ENCODE data around the gene TUBA3C. TPM values are rescaled to one million over a fixed set of nuclear protein-coding genes. Genes with fewer than 3 reads are reported as not detected.

Gene TUBA3C
- total RNA-seq, 1 experiment from 2014 or later: not detected

DNA sequence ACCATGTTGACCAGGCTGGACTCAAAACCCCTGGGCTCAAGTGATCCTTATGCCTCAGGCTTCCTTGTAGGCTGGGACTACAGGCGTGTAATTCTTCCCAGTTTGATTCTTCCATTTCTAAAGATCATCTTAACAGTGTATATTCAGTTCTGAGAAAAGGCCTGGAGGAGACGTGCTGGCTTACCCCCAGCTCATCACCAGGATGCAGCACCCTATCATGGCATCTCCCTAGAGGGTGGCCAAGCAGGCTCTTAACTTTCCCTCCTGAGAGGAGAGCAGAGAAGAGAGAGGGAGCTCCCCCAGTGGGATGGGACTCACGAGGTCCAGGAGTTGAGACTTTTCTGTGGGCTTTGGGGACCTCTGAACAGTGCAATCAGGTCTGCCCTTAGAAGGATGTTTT, 2.1 kb upstream of the TUBA3C start:
- H3K4me1 ChIP-seq (replicated peaks; ENCODE audit: insufficient read depth): no peaks in the 10 kb centered on the region
- H3K9me3 ChIP-seq (ENCODE audit: insufficient read depth, low read depth): no peaks in the 10 kb centered on the region
- ChIA-PET CTCF (no interaction called here), POLR2A (ENCODE audit: unreplicated experiment) (no interaction called here)
- no peak overlapping the region for H3K4me3 ChIP-seq
- H3K4me2 ChIP-seq: no peak overlapping the region
- no peaks in the 10 kb centered on the region for H3F3A ChIP-seq (ENCODE audit: insufficient read depth, low read depth)
- no peaks in the 10 kb centered on the region for H3K36me3 ChIP-seq (ENCODE audit: low read depth)
- H3K9me2 ChIP-seq (ENCODE audit: insufficient read depth): no peaks in the 10 kb centered on the region
- TF ChIP-seq EZH2 (IDR thresholded peaks at IDR 0.05; ENCODE audit: low read depth): no peak
- TF ChIP-seq, protein P1, sequence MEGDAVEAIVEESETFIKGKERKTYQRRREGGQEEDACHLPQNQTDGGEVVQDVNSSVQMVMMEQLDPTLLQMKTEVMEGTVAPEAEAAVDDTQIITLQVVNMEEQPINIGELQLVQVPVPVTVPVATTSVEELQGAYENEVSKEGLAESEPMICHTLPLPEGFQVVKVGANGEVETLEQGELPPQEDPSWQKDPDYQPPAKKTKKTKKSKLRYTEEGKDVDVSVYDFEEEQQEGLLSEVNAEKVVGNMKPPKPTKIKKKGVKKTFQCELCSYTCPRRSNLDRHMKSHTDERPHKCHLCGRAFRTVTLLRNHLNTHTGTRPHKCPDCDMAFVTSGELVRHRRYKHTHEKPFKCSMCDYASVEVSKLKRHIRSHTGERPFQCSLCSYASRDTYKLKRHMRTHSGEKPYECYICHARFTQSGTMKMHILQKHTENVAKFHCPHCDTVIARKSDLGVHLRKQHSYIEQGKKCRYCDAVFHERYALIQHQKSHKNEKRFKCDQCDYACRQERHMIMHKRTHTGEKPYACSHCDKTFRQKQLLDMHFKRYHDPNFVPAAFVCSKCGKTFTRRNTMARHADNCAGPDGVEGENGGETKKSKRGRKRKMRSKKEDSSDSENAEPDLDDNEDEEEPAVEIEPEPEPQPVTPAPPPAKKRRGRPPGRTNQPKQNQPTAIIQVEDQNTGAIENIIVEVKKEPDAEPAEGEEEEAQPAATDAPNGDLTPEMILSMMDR (conservative IDR thresholded peaks at IDR 0.05): no peak
- intact Hi-C loops (cut with micrococcal nuclease; ENCODE audit: unreplicated experiment): no loop called here
- H3K27ac ChIP-seq: no peak overlapping the region
- H3K79me2 ChIP-seq (ENCODE audit: low read depth): no peaks in the 10 kb centered on the region
- H2AFZ ChIP-seq: no peak overlapping the region
- H4K20me1 ChIP-seq (ENCODE audit: insufficient read depth): no peaks in the 10 kb centered on the region
- DNase-seq: no peak
- no TSS peak for BruUV-seq (replicated peaks)
- H3K27me3 ChIP-seq (ENCODE audit: insufficient read depth, low read depth): peaks cover 58% of the 10 kb centered on the region

- Histone ChIP-seq H3K9me3 (ENCODE audit: insufficient read depth, low read depth) (no peaks in the 10 kb centered on the region), H3K9me2 (ENCODE audit: insufficient read depth) (no peaks in the 10 kb centered on the region), H2AFZ (no peak overlapping the region), H3K4me1 (replicated peaks; ENCODE audit: insufficient read depth) (no peaks in the 10 kb centered on the region), H3K27ac (no peak overlapping the region), H3K4me3 (no peak overlapping the region), H3F3A (ENCODE audit: insufficient read depth, low read depth) (no peaks in the 10 kb centered on the region), H3K27me3 (ENCODE audit: insufficient read depth, low read depth) (peaks cover 61% of the 10 kb centered on the region), H3K79me2 (ENCODE audit: low read depth) (no peaks in the 10 kb centered on the region), H3K4me2 (no peak overlapping the region), H4K20me1 (ENCODE audit: insufficient read depth) (no peaks in the 10 kb centered on the region), H3K36me3 (ENCODE audit: low read depth) (no peaks in the 10 kb centered on the region)
- intact Hi-C loops (cut with micrococcal nuclease; ENCODE audit: unreplicated experiment): no loop called here
- DNase-seq: no peak
- ChIA-PET POLR2A (ENCODE audit: unreplicated experiment) (no interaction called here), CTCF (no interaction called here)
- BruUV-seq (replicated peaks): no TSS peak
- TF ChIP-seq, protein P1 (conservative IDR thresholded peaks at IDR 0.05): no peak
- no peak for TF ChIP-seq EZH2 (IDR thresholded peaks at IDR 0.05; ENCODE audit: low read depth)
These were observed 912 bp upstream of the TUBA3C start for GRCh38 chr13:19182536-19182935.

- no peaks in the 10 kb centered on the region for H3K9me3 ChIP-seq (ENCODE audit: insufficient read depth, low read depth)
- H4K20me1 ChIP-seq (ENCODE audit: insufficient read depth): no peaks in the 10 kb centered on the region
- H3K4me1 ChIP-seq (replicated peaks; ENCODE audit: insufficient read depth): no peaks in the 10 kb centered on the region
- no peaks in the 10 kb centered on the region for H3K79me2 ChIP-seq (ENCODE audit: low read depth)
- peaks cover 62% of the 10 kb centered on the region for H3K27me3 ChIP-seq (ENCODE audit: insufficient read depth, low read depth)
- H3K9me2 ChIP-seq (ENCODE audit: insufficient read depth): no peaks in the 10 kb centered on the region
- intact Hi-C loops (cut with micrococcal nuclease; ENCODE audit: unreplicated experiment): no loop called here
- no peak overlapping the region for H3K4me2 ChIP-seq
- CTCF ChIA-PET: no interaction called here
- H3K4me3 ChIP-seq: no peak overlapping the region
- TF ChIP-seq, protein P1 (conservative IDR thresholded peaks at IDR 0.05): no peak
- TF ChIP-seq EZH2 (IDR thresholded peaks at IDR 0.05; ENCODE audit: low read depth): no peak
- no peak for DNase-seq
- no peak overlapping the region for H2AFZ ChIP-seq
- H3K27ac ChIP-seq: no peak overlapping the region
- no peaks in the 10 kb centered on the region for H3F3A ChIP-seq (ENCODE audit: insufficient read depth, low read depth)
- no TSS peak for BruUV-seq (replicated peaks)
- no peaks in the 10 kb centered on the region for H3K36me3 ChIP-seq (ENCODE audit: low read depth)
- POLR2A ChIA-PET (ENCODE audit: unreplicated experiment): no interaction called here
These were observed 503 bp downstream of the TUBA3C start for GRCh38 chr13:19181021-19181620.
